PFSK-1 (cell line): ENCODE results near the gene EN2.

Source experiments
- FOXP2 ChIP-seq: optimal IDR thresholded peaks from 2 replicates; pipeline ENCODE3; 2011; ENCODE audit warnings: borderline replicate concordance, control low read depth, inconsistent platforms; ENCODE audit not compliant: insufficient read depth; ENCODE audit errors: extremely low read length, extremely low read depth
- POLR2AphosphoS5 ChIP-seq: IDR thresholded peaks from 2 replicates; pipeline ENCODE4 v1.6.1; 2012; ENCODE audit warnings: low read depth, mild to moderate bottlenecking, control low read depth, low read length, moderate library complexity
- REST ChIP-seq, 2 experiments: IDR thresholded peaks; 2 replicates each; pipeline versions ENCODE4 v1.6.1 to v1.8.0; 2011 to 2012; ENCODE audit warnings: low read depth in 2 of 2, low read length in 2 of 2, control low read depth in 1 of 2, inconsistent platforms in 1 of 2, mild to moderate bottlenecking in 1 of 2, moderate library complexity in 1 of 2; ENCODE audit not compliant: insufficient read depth in 1 of 2
- SIN3A ChIP-seq: IDR thresholded peaks from 2 replicates; pipeline ENCODE4 v1.6.1; 2012; ENCODE audit warnings: mild to moderate bottlenecking, low read length, moderate library complexity, borderline replicate concordance; ENCODE audit not compliant: insufficient read depth
- TAF1 ChIP-seq: IDR thresholded peaks from 2 replicates; pipeline ENCODE4 v1.6.1; 2012; ENCODE audit warnings: low read length, control low read depth, borderline replicate concordance; ENCODE audit not compliant: insufficient read depth

Gene EN2

GRCh38 chr7:155466142-155466813, 8.3 kb downstream of the EN2 start:
- no peak for TF ChIP-seq SIN3A
- no peak for TF ChIP-seq POLR2AphosphoS5
- TF ChIP-seq FOXP2: no peak
- TF ChIP-seq REST (IDR thresholded peaks at IDR 0.05; ENCODE audit: insufficient read depth in 1 of 2, low read depth in 2 of 2, low read length in 2 of 2): no peak
- no peak for TF ChIP-seq TAF1

- TF ChIP-seq REST (IDR thresholded peaks at IDR 0.05; ENCODE audit: insufficient read depth in 1 of 2, low read depth in 2 of 2, low read length in 2 of 2) (no peak), POLR2AphosphoS5 (no peak), SIN3A (no peak), FOXP2 (no peak), TAF1 (no peak)
Observed at GRCh38 chr7:155466814-155467733, 9.1 kb downstream of the EN2 start.

GRCh38 chr7:155467846-155468784, 10.2 kb downstream of the EN2 start:
- TF ChIP-seq POLR2AphosphoS5 (no peak), TAF1 (no peak), FOXP2 (no peak), SIN3A (no peak), REST (IDR thresholded peaks at IDR 0.05; ENCODE audit: insufficient read depth in 1 of 2, low read depth in 2 of 2, low read length in 2 of 2) (no peak)

- TF ChIP-seq POLR2AphosphoS5: no peak
- no peak for TF ChIP-seq SIN3A
- TF ChIP-seq REST (IDR thresholded peaks at IDR 0.05; ENCODE audit: insufficient read depth in 1 of 2, low read depth in 2 of 2, low read length in 2 of 2): no peak
- TF ChIP-seq FOXP2: no peak
- no peak for TF ChIP-seq TAF1
Observed at GRCh38 chr7:155468785-155469148, 10.8 kb downstream of the EN2 start.
